Measurements from ENCODE around the gene NAA30.
"Not testable (repeated sequence)": the region's sequence is repeated elsewhere in the genome, so short reads cannot be mapped to it uniquely, and the experiment has no call there.

The NAA30 gene

DNA sequence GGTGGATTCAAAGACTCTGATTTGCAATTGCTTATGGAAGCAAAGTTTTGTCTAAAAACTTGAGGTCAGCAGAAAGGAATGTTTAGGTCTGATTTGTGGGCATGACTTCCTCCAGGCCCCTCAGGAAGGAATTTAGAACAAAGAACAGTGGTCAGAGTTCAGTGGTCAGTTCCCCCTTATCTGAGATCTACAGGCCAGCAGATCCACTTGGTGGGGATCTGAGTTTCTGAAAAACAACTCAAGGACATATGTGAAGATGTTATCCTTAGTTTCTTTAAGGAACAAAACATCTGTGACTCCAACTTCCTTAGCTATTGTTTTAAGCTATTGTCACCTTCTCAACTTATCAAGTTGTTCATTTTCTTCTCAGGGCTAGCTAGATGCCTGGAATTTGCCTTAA lies 28.0 kb upstream of the NAA30 start:
- in situ Hi-C loops (cut with MboI; ENCODE audit: low sequenced_read_pairs, unreplicated experiment): no loop called here
- no peak for DNase-seq (ENCODE audit: low spot score)
- TF ChIP-seq, protein P1, sequence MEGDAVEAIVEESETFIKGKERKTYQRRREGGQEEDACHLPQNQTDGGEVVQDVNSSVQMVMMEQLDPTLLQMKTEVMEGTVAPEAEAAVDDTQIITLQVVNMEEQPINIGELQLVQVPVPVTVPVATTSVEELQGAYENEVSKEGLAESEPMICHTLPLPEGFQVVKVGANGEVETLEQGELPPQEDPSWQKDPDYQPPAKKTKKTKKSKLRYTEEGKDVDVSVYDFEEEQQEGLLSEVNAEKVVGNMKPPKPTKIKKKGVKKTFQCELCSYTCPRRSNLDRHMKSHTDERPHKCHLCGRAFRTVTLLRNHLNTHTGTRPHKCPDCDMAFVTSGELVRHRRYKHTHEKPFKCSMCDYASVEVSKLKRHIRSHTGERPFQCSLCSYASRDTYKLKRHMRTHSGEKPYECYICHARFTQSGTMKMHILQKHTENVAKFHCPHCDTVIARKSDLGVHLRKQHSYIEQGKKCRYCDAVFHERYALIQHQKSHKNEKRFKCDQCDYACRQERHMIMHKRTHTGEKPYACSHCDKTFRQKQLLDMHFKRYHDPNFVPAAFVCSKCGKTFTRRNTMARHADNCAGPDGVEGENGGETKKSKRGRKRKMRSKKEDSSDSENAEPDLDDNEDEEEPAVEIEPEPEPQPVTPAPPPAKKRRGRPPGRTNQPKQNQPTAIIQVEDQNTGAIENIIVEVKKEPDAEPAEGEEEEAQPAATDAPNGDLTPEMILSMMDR (IDR thresholded peaks at IDR 0.05; ENCODE audit: borderline replicate concordance, control extremely low read depth, extremely low read depth, insufficient read depth, missing control alignments): no peak

DNA sequence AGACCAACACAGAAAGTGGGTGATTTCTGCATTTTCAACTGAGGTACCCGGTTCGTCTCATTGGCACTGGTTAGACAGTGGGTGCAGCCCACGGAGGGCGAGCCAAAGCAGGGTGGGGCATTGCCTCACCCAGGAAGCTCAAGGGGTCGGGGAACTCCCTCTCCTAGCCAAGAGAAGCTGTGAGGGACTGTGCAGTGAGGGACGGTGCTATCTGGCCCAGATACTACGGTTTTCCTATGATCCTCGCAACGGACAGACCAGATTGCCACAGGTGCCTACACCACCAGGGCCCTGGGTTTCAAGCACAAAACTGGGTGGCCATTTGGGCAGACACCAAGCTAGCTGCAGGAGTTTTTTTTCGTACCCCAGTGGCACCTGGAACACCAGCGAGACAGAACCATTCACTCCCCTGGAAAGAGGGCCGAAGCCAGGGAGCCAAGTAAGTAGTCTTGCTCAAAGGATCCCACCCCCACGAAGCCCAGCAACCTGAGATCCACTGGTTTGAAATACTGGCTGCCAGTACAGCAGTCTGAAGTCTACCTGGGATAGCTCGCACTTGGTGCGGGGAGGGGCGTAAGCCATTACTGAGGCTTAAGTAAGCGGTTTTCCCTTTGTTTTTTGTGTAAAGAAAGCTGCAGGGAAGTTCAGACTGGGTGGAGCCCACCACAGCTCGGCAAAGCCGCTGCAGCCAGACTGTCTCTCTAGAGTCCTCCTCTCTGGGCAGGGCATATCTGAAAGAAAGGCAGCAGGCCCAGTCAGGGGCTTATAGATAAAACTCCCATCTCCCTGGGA lies 25.5 kb upstream of the NAA30 start:
- TF ChIP-seq, protein P1 (IDR thresholded peaks at IDR 0.05; ENCODE audit: borderline replicate concordance, control extremely low read depth, extremely low read depth, insufficient read depth, missing control alignments): no peak
- in situ Hi-C loops (cut with MboI; ENCODE audit: low sequenced_read_pairs, unreplicated experiment): no loop called here
- no peak for DNase-seq (ENCODE audit: low spot score)

DNA sequence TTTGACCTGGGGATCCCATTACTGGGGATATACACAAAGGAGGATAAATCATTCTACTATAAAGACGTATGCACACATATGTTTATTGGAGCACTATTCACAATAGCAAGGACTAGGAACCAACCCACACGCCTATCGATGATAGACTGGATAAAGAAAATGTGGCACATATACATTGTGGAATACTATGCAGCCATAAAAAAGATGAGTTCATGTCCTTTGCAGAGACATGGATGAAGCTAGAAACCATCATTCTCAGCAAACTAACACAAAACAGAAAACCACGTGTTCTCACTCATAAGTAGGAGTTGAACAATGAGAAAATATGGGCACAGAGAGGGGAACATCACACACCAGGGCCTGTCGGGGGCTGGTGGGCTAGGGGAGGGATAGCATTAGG lies 20.2 kb upstream of the NAA30 start:
- in situ Hi-C loops (cut with MboI; ENCODE audit: low sequenced_read_pairs, unreplicated experiment); DNase-seq (ENCODE audit: low spot score): not testable (repeated sequence)

DNA sequence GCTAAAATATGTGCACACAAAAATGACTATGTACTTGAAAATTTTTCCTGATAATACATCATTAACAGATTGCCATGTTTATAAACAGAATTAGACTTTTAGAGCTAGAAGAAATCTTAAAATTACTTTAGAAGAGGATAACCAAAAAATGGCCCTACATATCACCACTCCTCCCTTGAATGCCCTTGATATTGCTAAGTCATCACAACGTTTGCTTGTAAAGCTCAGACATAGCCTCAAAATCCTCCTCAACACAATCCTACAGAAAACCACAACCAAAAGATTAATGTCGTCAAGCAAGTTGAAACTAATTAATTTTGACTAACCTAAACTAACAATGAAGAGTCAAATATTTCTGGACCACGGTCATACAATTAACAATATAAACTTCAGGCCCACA lies 19.4 kb upstream of the NAA30 start:
- DNase-seq (ENCODE audit: low spot score): no peak
- TF ChIP-seq, protein P1 (IDR thresholded peaks at IDR 0.05; ENCODE audit: borderline replicate concordance, control extremely low read depth, extremely low read depth, insufficient read depth, missing control alignments): no peak
- in situ Hi-C loops (cut with MboI; ENCODE audit: low sequenced_read_pairs, unreplicated experiment): no loop called here

DNA sequence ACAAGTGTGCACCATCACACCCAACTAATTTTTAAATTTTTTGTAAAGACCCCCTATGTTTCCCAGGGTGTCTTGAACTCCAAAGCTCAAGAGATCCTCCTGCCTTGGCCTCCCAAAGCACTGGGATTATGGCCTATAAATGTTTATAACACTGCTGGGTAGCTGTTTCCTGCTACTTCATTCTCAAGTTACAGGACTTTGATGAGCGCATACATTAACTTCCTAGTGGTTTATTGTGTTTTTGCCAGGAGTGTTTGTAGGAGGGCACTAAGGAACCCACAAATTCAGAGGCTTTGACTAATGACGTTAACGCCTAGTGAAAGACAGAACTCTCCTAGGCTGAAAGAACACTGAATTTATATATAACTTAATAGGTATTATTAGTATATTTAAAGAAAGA lies 15.2 kb upstream of the NAA30 start:
- TF ChIP-seq, protein P1 (IDR thresholded peaks at IDR 0.05; ENCODE audit: borderline replicate concordance, control extremely low read depth, extremely low read depth, insufficient read depth, missing control alignments): no peak
- in situ Hi-C loops (cut with MboI; ENCODE audit: low sequenced_read_pairs, unreplicated experiment): no loop called here
- DNase-seq (ENCODE audit: low spot score): no peak

DNA sequence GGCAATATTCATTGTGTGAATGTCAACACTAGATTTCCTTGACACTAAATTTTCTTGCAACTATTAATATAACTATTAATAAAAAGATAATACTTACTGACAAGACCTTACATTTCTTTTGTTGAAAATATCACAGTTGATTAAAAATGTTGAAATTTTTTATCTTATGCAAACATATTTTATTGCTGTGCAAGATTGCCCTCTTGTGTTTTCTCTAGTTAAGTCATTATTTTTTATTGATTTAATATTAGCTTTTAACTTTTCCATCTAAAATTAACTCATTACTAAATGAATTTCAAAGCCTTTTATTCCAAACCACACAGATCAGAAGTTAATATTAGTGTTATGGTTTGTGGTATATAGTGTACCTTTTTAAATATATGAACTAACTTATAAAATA lies 11.7 kb upstream of the NAA30 start:
- in situ Hi-C loops (cut with MboI; ENCODE audit: low sequenced_read_pairs, unreplicated experiment): no loop called here
- TF ChIP-seq, protein P1 (IDR thresholded peaks at IDR 0.05; ENCODE audit: borderline replicate concordance, control extremely low read depth, extremely low read depth, insufficient read depth, missing control alignments): no peak
- no peak for DNase-seq (ENCODE audit: low spot score)

DNA sequence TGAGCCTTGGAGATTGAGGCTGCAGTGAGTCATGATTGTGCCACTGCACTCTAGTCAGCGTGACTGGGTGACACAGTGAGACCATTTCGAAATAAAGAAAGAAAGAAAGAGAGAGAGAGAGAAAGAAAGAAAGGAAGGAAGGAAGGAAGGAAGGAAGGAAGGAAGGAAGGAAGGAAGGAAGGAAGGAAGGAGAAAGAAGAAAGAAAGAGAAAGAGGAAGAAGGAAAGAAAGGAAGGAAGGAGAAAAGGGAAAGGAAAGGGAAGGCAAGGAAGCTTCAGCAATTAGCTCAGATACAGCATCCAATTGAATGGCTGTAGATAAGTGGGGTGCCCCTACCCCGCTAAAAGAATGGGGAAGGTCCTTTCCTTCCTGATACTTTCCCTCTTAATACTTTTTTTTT lies 9.5 kb upstream of the NAA30 start:
- DNase-seq (ENCODE audit: low spot score): no peak
- in situ Hi-C loops (cut with MboI; ENCODE audit: low sequenced_read_pairs, unreplicated experiment): no loop called here
- TF ChIP-seq, protein P1 (IDR thresholded peaks at IDR 0.05; ENCODE audit: borderline replicate concordance, control extremely low read depth, extremely low read depth, insufficient read depth, missing control alignments): no peak
